ENCODE results near the gene BEAN1. TPM values are rescaled to one million over a fixed set of nuclear protein-coding genes. Genes with fewer than 3 reads are reported as not detected.

Gene BEAN1
- total RNA-seq, 1 experiment from 2014 or later = not detected

GRCh38 chr16:66486199-66486772 is 59.2 kb downstream of the BEAN1 start (continued):
- no peak for TF ChIP-seq ZNF281 (CRISPR knock-in tag; IDR thresholded peaks at IDR 0.05)
- no peak for TF ChIP-seq ESRRA (CRISPR knock-in tag; IDR thresholded peaks at IDR 0.05; ENCODE audit: borderline replicate concordance)
- no peak for TF ChIP-seq E2F1 (CRISPR knock-in tag; IDR thresholded peaks at IDR 0.05)
- no peak for TF ChIP-seq ZNF512 (CRISPR knock-in tag; IDR thresholded peaks at IDR 0.05; ENCODE audit: borderline replicate concordance)

- Mint-ChIP-seq H3K4me3 (no peak overlapping the region), H3K9me3 (peaks cover 8% of the 10 kb centered on the region), H3K27me3 (ENCODE audit: low read depth) (peaks cover 2% of the 10 kb centered on the region; the same call in 1 of the 2 replicates), H3K36me3 (peaks cover 11% of the 10 kb centered on the region; the same call in 1 of the 2 replicates), H3K27ac (no peak overlapping the region), H3K4me1 (peaks cover 9% of the 10 kb centered on the region)
- TF ChIP-seq ZNF425 (CRISPR knock-in tag; conservative IDR thresholded peaks at IDR 0.05) (no peak), ZBTB43 (CRISPR knock-in tag; IDR thresholded peaks at IDR 0.05) (no peak), CDX4 (CRISPR knock-in tag; IDR thresholded peaks at IDR 0.05; ENCODE audit: borderline replicate concordance) (no peak), ATF2 (CRISPR knock-in tag; IDR thresholded peaks at IDR 0.05; ENCODE audit: borderline replicate concordance, low read depth) (no peak), ZNF138 (CRISPR knock-in tag; conservative IDR thresholded peaks at IDR 0.05) (no peak), SMAD3 (CRISPR knock-in tag; IDR thresholded peaks at IDR 0.05; ENCODE audit: borderline replicate concordance) (no peak), AR (CRISPR knock-in tag; IDR thresholded peaks at IDR 0.05) (no peak), ZNF423 (CRISPR knock-in tag; IDR thresholded peaks at IDR 0.05) (no peak), ETV6 (CRISPR knock-in tag; IDR thresholded peaks at IDR 0.05) (no peak), ESRRA (CRISPR knock-in tag; IDR thresholded peaks at IDR 0.05; ENCODE audit: borderline replicate concordance) (no peak), FOXJ3 (CRISPR knock-in tag; IDR thresholded peaks at IDR 0.05; ENCODE audit: borderline replicate concordance) (no peak), NR3C1 (CRISPR knock-in tag; conservative IDR thresholded peaks at IDR 0.05; ENCODE audit: low read depth) (no peak), IRF2 (CRISPR knock-in tag; IDR thresholded peaks at IDR 0.05; ENCODE audit: borderline replicate concordance, low read depth) (no peak), ZNF416 (CRISPR knock-in tag; IDR thresholded peaks at IDR 0.05) (no peak)
- ATAC-seq (no peak), DNase-seq (ENCODE audit: low spot score) (no peak)
- ChIA-PET CTCF (interaction anchor here (0.8 to 2.7 kb wide), 6 partner anchors 11 to 102 kb away, joined by 3 to 14 read pairs (median 6); no protein-coding TSS in a partner anchor), POLR2A (no interaction called here)
These were observed 59.9 kb downstream of the BEAN1 start for GRCh38 chr16:66486773-66487579.

Measured in WTC11 (cell line).